ENCODE measurements around the gene CCDC92B. TPM values are rescaled to one million over a fixed set of nuclear protein-coding genes. Genes with fewer than 3 reads are reported as not detected.

Gene CCDC92B
- total RNA-seq, 1 experiment from 2014 or later: not detected

DNA sequence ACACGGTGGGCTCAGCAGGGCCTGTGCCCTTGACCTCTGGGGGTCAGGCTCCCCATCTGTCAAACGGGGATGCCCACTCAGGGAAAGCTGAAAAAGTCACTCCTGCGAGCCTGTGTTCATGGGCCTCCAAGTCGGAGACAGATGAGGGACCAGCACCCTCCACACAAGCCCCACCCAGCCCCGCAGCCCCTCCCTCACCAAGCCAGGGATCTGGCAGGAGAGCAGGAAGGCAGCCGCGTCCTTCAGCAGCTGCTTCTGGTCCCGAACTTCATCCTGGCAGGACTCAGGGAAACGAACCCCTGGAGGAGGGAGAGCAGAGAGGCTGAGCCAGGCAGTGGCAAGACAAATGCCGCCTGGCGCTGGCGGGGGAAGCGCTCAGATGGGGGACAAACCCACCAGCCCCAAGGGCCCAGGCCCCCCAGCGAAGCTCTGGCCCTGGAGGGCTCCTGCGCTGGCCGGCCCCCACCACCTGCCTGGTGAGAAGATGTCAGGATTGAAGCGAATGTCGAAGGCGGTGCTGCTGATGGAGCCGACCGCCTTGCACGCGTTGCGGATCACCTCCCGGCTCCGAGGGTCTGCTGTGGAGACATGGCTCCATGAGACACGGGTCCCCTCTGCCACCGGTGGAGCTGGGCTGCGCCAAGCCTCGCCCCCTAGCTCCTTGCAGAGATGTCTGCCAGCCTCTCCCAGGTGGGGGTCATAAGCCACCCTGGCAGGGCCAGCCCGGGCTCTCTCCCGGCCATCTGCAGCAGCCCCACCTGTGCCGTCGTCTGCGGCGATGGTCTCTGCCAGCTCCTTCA is 53.3 kb downstream of the CCDC92B start:
- Histone ChIP-seq H3K9me3 (replicated peaks) (no peaks in the 10 kb centered on the region), H3K36me3 (0 out of 2 replicates have a peak, but pooled peaks cover 2% of the 10 kb centered on the region)

DNA sequence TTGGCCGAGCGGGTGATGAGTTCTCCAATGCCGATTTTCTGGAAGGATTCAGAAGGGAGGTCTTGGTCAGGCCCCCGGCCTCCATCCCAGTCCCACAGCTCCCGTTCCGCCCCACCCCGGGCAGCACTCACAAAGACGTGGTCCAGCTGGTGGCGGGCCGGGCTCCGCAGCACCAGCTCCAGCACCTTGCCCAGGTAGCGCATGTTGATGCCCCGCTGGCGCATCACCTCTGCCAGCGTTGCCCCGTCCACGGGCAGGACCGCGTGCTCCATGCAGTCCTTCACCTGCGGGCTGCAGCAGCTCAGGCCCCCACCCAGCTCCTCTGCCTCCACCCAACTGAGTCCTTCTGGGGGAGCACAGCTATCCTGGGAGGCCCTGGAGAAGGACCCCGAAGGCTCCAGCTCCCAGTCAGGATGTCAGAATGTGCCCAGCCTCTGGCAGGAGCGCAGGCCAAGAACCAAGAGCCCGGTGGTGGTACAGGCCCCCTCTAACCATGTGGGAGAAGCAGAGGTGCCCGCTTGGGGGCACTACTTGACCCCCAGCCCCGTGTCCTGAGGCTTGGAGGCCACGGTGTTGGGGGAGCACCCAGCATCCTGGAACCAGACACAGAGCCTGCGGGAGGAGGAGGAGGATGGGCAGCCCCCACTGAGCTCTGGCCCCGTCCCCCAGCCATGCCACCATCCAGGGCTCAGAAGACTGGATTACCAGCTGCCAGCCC is 54.0 kb downstream of the CCDC92B start:
- H3K4me1 ChIP-seq: no peaks in the 10 kb centered on the region
- H3K36me3 ChIP-seq: 0 out of 2 replicates have a peak, but pooled peaks cover 2% of the 10 kb centered on the region
- no peak for DNase-seq
- no peak overlapping the region for H3K4me3 ChIP-seq
- H3K27me3 ChIP-seq: no peaks in the 10 kb centered on the region
- no peak overlapping the region for H3K27ac ChIP-seq
- no peaks in the 10 kb centered on the region for H3K9me3 ChIP-seq (replicated peaks)

More for the DNA sequence above, 53.3 kb downstream of the CCDC92B start:
- no peak overlapping the region for H3K27ac ChIP-seq
- no peaks in the 10 kb centered on the region for H3K27me3 ChIP-seq
- no peak for DNase-seq
- H3K4me3 ChIP-seq: no peak overlapping the region
- H3K4me1 ChIP-seq: no peaks in the 10 kb centered on the region

DNA sequence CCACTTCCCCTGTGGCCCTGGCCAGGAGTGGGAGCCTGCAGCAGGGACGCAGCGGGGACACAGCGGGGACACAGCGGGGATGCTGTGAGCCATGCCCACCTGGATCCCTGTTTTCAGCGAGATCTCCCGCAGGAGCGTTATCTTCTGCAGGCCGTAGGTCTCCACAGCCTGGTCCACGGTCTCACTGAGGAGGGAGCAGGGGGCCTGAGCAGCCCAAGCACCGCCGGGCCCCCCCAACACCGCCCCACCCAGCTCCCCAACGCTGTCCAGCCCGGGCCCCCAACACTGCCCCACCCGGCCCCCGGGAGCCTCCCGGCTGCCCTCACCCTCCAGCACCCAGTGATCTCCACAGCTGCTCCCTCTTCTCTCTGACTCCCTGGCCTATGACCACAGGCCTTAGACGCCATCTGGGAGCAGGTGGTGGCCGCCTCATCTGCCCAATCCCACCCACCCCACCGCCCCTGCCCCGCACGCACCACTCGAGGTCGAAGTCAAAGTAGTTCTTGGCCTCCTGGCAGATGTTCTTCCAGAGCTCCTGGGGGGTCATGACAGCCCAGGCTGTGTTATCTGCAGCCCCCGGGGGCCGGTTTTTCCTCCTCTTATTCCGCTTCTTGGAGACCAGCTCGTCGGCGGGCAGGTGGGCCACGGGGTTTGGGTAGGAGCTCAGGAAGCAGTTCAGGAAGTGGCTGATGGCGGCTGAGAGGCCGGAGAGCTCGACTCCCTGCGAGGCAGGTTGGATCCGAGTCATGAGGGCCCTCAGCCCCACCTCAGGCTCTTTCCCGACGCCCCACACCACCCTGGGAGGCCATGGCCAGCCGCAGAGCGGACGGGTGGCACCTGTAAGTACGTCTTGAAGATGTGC is 54.8 kb downstream of the CCDC92B start:
- Histone ChIP-seq H3K27ac (no peak overlapping the region), H3K9me3 (replicated peaks) (no peaks in the 10 kb centered on the region), H3K4me1 (no peaks in the 10 kb centered on the region), H3K4me3 (no peak overlapping the region), H3K27me3 (no peaks in the 10 kb centered on the region), H3K36me3 (0 out of 2 replicates have a peak, but pooled peaks cover 2% of the 10 kb centered on the region)
- DNase-seq: no peak

DNA sequence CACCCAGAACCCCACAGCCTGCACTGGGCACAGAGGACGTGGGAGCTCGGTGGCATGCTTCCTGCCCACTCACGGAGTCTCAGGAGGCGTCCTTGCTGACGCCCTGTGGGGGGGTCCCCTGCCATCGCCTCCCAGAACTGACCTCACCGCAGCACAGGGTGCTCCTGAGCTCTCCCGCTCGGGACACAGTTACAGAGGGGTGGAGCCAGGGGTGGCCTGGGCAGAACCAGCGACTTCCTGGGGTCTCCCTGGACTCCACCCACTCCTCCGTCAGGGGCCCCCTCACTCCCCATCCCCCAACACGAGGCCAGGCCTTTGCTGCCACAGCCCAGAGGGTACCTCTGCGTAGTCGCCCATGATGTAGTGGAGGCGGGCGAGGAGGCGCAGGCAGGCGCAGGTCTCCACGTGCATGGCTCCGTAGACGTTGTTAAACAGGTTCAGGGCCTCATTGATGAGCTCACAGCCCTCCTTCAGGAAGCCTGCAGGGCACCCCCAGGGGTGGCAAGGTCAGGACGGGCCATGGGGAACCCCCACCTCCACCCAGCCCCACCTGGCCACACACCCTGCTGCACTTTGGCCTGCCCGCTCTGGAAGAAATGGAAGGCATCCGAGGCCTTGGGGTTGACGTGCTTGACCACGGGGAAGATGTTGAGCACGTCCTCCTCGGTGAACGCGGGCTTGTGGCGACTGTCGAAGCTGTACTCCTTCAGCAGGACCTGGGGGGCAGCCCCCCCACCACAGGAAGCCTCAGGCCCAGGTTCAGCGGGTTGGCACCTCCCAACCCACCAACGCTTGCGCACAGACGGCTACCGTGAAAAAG is 55.7 kb downstream of the CCDC92B start:
- Histone ChIP-seq H3K4me3 (no peak overlapping the region), H3K9me3 (replicated peaks) (no peaks in the 10 kb centered on the region), H3K27ac (no peak overlapping the region), H3K36me3 (no peaks in the 10 kb centered on the region), H3K4me1 (no peaks in the 10 kb centered on the region), H3K27me3 (no peaks in the 10 kb centered on the region)
- no peak for DNase-seq

DNA sequence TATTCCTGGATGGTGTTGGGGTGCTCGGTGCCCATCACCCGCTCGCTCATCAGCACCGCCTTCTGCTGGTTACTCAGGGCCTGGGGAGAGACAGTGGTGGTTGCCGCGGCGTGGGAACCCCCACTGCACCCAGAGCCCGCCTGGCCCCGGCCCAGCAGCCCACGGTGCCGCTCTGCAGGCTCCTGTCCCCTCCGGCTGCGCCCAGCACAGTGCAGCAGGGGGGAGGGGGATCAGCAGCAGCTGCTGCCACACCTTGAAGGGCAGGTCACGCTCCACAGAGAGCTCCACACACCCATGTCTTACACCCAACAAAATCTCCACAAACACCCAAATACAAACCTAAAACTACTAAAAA is 56.7 kb downstream of the CCDC92B start:
- no peak for DNase-seq
- no peaks in the 10 kb centered on the region for H3K36me3 ChIP-seq
- no peaks in the 10 kb centered on the region for H3K4me1 ChIP-seq
- no peaks in the 10 kb centered on the region for H3K9me3 ChIP-seq (replicated peaks)
- no peaks in the 10 kb centered on the region for H3K27me3 ChIP-seq
- no peak overlapping the region for H3K4me3 ChIP-seq
- H3K27ac ChIP-seq: no peak overlapping the region

GRCh38 chr17:2691965-2692780 is 57.3 kb downstream of the CCDC92B start:
- Histone ChIP-seq H3K27me3 (no peaks in the 10 kb centered on the region), H3K4me1 (no peaks in the 10 kb centered on the region), H3K36me3 (no peaks in the 10 kb centered on the region), H3K9me3 (replicated peaks) (no peaks in the 10 kb centered on the region), H3K27ac (no peak overlapping the region), H3K4me3 (no peak overlapping the region)
- DNase-seq: no peak

DNA sequence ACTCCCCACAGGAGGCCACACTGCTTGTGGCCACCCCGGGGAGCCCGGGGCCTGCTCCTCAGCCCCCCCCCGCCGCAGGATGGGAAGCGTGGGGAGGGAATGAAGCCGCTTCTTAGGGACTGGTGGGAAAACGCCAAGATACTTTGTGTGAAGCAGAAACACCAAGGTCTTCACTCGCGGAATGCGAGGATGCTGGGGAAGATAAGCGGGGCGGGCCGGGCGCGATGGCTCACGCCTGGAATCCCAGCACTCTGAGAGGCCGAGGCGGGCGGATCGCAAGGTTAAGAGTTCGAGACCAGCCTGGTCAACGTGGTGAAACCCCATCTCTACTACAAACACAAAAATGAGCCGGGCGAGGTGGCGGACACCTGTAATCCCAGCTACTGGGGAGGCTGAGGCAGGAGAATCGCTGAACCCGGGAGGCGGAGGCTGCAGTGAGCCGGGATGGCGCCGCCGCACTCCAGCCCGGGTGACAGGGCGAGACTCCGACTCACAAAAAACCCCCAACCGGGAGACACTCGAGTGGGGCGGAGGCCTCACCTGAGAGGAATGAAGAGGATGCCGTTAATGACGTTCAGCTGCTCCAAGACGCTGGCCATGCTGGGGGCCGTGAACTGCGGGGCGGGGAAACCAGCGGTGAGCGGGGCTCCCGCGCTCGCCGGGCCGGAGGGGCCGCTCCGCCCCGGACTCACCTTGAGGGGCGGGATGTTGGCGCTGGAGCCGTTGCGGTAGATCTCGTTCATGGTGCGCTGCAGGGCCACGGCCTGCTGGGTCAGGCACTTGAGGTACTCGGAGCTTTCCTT is 58.2 kb downstream of the CCDC92B start:
- no peaks in the 10 kb centered on the region for H3K9me3 ChIP-seq (replicated peaks)
- no peak for DNase-seq
- H3K36me3 ChIP-seq: no peaks in the 10 kb centered on the region
- H3K27me3 ChIP-seq: no peaks in the 10 kb centered on the region
- H3K4me1 ChIP-seq: no peaks in the 10 kb centered on the region
- H3K4me3 ChIP-seq: no peak overlapping the region
- H3K27ac ChIP-seq: no peak overlapping the region

DNA sequence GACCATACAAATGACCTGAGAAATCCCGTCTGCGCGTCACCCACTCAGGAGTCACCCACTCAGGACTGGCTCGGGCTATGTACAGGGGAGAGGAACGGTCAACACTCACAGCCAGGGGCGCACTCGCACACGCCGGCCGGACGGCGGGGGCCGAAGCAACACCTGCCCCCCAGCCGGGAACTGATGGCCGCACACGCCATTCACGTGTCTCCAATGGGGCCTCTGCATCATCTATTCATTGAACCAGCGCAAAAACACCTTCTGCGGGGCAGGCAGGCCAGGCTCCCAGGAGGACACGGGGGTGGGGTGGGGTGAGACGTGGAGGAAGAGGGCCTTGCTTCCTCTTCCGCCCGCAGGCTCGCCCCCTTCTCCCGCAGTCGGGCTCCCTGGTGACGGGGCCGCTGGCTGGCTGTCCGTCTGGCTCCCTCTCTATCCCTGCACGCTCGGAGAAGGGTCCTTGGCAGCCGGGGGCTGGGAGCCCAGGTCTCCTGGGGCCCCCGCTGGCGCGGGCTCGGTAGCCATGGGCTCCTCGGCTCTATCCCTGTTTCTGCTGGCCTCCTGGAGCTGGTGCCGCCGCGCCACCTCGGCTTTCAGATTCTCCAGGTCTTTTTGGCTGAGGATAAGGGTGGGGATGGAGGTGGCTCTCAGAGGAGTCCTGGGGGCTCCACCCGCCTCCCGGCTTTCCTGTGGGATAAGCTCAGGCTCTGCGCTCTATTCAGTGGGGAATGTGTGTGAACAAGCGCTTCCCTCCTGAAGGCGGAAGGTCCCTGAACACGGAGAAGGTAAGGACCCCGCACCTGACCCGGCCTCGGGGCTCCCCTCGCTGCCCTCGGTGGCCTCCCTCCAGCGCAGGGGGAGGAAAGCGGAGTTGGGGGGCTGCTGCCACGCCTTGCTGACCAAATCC is 59.0 kb downstream of the CCDC92B start:
- Histone ChIP-seq H3K4me3 (no peak overlapping the region), H3K4me1 (no peaks in the 10 kb centered on the region), H3K27ac (no peak overlapping the region), H3K9me3 (replicated peaks) (no peaks in the 10 kb centered on the region), H3K27me3 (no peaks in the 10 kb centered on the region), H3K36me3 (no peaks in the 10 kb centered on the region)
- no peak for DNase-seq

GRCh38 chr17:2689411-2690164 is 59.9 kb downstream of the CCDC92B start:
- Histone ChIP-seq H3K4me3 (no peak overlapping the region), H3K36me3 (no peaks in the 10 kb centered on the region), H3K27ac (no peak overlapping the region), H3K4me1 (no peaks in the 10 kb centered on the region), H3K9me3 (replicated peaks) (no peaks in the 10 kb centered on the region), H3K27me3 (no peaks in the 10 kb centered on the region)
- no peak for DNase-seq

DNA sequence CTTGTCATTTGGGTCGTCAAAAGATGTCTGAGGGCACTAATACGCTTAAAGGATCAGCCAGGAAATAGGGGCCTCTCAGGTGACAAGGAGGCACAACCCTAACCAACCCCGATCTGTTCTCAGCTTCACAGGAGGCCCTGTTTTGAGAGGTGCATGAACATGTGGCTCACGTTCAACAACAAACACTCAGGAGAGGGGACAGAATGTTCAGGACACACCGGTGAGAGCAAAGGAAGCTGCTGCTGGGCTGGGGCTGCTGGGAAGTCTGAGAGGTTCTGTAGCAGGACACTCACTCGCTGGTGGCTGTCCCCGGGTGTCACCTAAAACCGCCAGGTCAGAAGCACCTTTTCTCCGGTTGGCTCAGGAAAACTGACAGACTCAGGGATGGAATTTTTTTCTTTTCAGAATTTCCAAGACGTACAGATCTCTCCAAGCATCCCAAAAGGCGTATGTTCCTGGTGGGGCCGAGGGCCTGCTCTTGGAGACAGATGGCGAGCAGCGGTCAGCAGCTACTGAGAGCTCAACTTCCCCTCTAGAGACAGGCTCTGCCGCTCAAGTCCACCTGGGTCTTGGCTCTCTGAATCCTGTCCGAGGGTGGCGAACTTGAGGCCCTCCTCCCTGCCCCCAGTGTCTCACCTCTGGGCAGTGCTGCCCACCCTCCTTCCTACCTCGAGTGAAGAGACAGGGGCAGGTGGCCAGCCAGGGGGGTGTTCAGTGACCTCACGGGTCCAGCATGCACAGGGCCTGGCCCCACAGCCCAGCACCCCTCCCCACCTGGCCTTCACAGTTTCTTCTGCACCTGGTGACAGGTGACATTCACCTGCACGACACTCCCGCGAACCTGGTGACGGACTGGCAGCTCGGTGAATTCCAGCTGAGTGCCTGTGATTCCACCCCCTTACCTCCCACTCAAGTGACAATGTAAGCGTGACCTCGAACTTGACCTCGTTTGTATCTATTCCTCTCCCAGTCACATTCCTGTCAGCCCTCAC is 60.8 kb downstream of the CCDC92B start:
- H3K27ac ChIP-seq: no peak overlapping the region
- H3K27me3 ChIP-seq: no peaks in the 10 kb centered on the region
- no peak for DNase-seq
- no peaks in the 10 kb centered on the region for H3K4me1 ChIP-seq
- no peaks in the 10 kb centered on the region for H3K9me3 ChIP-seq (replicated peaks)
- H3K4me3 ChIP-seq: no peak overlapping the region
- peaks cover 5% of the 10 kb centered on the region; the same call in 1 of the 2 replicates for H3K36me3 ChIP-seq

GRCh38 chr17:2687074-2687418 is 62.4 kb downstream of the CCDC92B start:
- no peaks in the 10 kb centered on the region for H3K27me3 ChIP-seq
- H3K36me3 ChIP-seq: peaks cover 14% of the 10 kb centered on the region
- H3K4me3 ChIP-seq: no peak overlapping the region
- DNase-seq: no peak
- no peaks in the 10 kb centered on the region for H3K4me1 ChIP-seq
- no peak overlapping the region for H3K27ac ChIP-seq
- no peaks in the 10 kb centered on the region for H3K9me3 ChIP-seq (replicated peaks)
